Liver (tissue), 3 donors: ENCODE results near the gene NPAS2.

Experiments used
- GABPA ChIP-seq, 2 donors: IDR thresholded peaks in 1 of 2; conservative IDR thresholded peaks in 1 of 2; 2 replicates each; pipeline ENCODE4 v1.6.1; 2016; ENCODE audit warnings: antibody characterized with exemption in 2 of 2, mild to moderate bottlenecking in 1 of 2, moderate library complexity in 1 of 2
- JUND ChIP-seq, 2 donors: IDR thresholded peaks; 2 replicates each; pipeline ENCODE4 v1.6.1; 2016; ENCODE audit warnings: antibody characterized with exemption in 2 of 2
- REST ChIP-seq: IDR thresholded peaks from 2 replicates; pipeline ENCODE4 v1.6.1; 2016; ENCODE audit warnings: antibody characterized with exemption, mild to moderate bottlenecking
- RXRA ChIP-seq, 2 donors: IDR thresholded peaks; 2 replicates each; pipeline ENCODE4 v1.6.1; 2017 to 2018; ENCODE audit warnings: antibody characterized with exemption in 2 of 2, mild to moderate bottlenecking in 1 of 2
- TF ChIP-seq, protein P1 (sequence below): fragments of 150-350 bp; IDR thresholded peaks from 2 replicates; pipeline ENCODE4 v1.5.1; 2017; ENCODE audit warnings: improper control_type of control experiment, low read depth, low read length; ENCODE audit not compliant: missing input control
- donor health status: healthy.
- donor health status: healthy.

DNA sequence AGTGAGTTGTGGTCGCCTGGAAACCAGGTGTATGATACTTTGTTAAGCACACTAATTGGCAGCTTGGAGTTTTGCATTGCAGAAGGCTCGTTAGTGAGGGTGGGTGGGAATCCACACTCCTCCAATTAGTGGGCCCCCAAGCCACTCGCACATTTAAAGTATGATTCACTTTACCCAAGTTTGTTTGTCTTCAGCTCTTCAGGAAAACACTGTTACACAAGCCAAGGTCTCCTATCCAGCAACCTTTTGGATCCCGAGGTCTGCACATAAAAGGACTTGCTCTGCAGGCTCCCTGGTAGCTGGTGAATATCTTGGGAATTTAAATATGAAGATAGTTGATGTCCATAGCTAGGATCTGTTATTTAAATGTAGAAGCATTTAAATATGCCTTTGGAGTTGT is 66.1 kb downstream of the NPAS2 start:
- no peak for TF ChIP-seq RXRA (IDR thresholded peaks at IDR 0.05)
- TF ChIP-seq, protein P1, sequence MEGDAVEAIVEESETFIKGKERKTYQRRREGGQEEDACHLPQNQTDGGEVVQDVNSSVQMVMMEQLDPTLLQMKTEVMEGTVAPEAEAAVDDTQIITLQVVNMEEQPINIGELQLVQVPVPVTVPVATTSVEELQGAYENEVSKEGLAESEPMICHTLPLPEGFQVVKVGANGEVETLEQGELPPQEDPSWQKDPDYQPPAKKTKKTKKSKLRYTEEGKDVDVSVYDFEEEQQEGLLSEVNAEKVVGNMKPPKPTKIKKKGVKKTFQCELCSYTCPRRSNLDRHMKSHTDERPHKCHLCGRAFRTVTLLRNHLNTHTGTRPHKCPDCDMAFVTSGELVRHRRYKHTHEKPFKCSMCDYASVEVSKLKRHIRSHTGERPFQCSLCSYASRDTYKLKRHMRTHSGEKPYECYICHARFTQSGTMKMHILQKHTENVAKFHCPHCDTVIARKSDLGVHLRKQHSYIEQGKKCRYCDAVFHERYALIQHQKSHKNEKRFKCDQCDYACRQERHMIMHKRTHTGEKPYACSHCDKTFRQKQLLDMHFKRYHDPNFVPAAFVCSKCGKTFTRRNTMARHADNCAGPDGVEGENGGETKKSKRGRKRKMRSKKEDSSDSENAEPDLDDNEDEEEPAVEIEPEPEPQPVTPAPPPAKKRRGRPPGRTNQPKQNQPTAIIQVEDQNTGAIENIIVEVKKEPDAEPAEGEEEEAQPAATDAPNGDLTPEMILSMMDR = no peak
- no peak for TF ChIP-seq JUND (IDR thresholded peaks at IDR 0.05)
- TF ChIP-seq GABPA (IDR thresholded peaks at IDR 0.05 in 1 of 2, conservative IDR thresholded peaks at IDR 0.05 in 1 of 2) = no peak
- TF ChIP-seq REST = no peak
